ENCODE data around the gene FMNL1. TPM values are rescaled to one million over a fixed set of nuclear protein-coding genes. Genes with fewer than 3 reads are reported as not detected.
"Not testable (repeated sequence)": the region's sequence is repeated elsewhere in the genome, so short reads cannot be mapped to it uniquely, and the experiment has no call there.

The FMNL1 gene
- total RNA-seq, 1 experiment from 2014 or later = 1.1 TPM

DNA sequence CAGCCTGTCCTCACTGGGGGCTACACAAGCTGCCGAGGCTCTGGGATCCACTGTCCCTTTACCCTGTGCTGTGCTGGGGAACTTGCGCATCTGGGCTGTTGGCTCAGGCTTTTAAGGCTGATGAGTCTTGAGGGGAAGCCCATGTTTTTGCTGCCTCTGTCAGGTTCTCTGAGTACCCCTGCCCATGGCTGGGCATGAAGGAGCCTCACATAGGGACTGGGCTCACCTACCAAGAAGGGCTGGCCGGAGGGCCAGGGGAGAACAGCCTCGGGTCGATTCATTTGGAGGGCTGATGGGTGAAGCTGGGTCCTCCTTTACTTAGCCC lies 14.6 kb downstream of the FMNL1 start:
- Histone ChIP-seq H3K36me3 (no peaks in the 10 kb centered on the region), H3K27ac (no peak overlapping the region), H3K4me1 (peaks cover 2% of the 10 kb centered on the region), H3K4me3 (no peak overlapping the region), H3K27me3 (no peaks in the 10 kb centered on the region), H3K9me3 (replicated peaks) (no peaks in the 10 kb centered on the region)
- DNase-seq = no peak

DNA sequence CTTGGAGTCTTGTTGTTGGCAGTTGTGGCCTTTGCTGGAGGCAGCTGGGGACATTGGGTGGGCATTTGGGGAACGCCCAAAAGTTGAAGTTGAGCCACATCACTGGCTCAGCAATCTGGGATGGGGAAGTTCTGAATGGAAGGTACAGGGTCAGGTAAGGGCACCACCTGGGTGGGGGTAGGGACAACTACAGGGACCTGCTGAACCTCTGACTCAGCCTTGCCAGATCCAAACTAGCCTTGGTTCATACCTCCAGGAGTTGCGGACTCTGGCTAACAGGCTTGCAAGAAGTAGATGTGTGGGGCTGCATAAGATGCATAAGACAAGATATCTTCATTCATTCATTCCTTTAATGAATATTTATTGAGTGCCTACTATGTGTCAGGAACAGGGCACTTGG lies 16.0 kb downstream of the FMNL1 start:
- Histone ChIP-seq H3K27me3 (no peaks in the 10 kb centered on the region), H3K27ac (no peak overlapping the region), H3K36me3 (no peaks in the 10 kb centered on the region), H3K4me1 (no peaks in the 10 kb centered on the region), H3K4me3 (no peak overlapping the region), H3K9me3 (replicated peaks) (no peaks in the 10 kb centered on the region)
- DNase-seq = no peak

DNA sequence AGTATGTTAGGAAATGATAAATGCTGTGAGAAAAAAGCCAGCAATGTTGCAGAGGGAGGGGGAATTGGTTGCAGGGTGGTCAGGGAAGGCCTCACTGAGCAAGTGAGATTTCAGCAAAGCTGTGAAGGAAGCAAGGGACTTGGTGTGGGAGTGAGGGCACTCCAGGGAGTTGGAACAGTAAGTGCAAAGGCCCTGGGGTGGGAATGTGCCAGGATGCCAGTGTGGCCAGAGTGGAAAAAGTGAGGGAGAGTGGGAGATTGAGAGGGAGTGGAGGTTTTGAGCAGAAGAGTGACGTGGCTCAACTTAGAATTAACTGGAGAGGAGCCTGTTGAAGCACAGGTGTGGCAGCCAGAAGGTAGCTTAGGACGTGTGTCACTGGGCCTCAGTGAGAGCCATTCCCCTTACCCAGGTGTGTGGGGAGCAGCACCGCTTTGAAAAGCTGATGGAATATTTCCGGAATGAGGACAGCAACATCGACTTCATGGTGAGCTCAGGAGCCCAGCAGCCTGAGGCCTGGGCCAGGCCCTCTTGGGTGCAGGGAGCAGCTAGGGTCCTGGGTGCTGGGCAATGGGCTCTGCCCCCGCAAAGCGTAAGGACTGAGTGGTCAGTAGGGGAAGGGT lies 16.6 kb downstream of the FMNL1 start:
- no peaks in the 10 kb centered on the region for H3K36me3 ChIP-seq
- no peak overlapping the region for H3K4me3 ChIP-seq
- no peak for DNase-seq
- no peaks in the 10 kb centered on the region for H3K27me3 ChIP-seq
- no peaks in the 10 kb centered on the region for H3K4me1 ChIP-seq
- H3K9me3 ChIP-seq (replicated peaks) = no peaks in the 10 kb centered on the region
- no peak overlapping the region for H3K27ac ChIP-seq

DNA sequence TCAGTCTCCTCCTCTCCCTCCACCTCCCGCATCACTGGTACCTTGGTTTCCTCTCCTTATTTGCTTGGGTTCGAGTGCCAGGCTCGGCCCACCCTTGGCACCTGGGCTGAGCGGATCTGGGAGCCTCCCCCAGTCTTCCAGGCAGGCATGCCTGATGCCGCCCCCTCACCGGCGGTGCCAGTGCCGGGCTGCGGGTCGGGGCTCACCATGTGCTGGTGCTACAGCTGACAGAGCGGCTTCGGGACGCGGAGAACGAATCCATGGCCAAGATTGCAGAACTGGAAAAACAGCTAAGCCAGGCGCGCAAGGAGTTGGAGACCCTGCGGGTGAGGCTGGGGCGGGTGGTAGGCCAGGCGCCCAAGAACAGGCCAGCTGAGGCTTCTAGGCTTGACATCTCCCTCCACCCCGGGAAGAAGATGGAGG lies 19.2 kb downstream of the FMNL1 start:
- H3K36me3 ChIP-seq = no peaks in the 10 kb centered on the region
- no peaks in the 10 kb centered on the region for H3K4me1 ChIP-seq
- no peaks in the 10 kb centered on the region for H3K9me3 ChIP-seq (replicated peaks)
- no peak for DNase-seq
- H3K27ac ChIP-seq = no peak overlapping the region
- no peaks in the 10 kb centered on the region for H3K27me3 ChIP-seq
- H3K4me3 ChIP-seq = no peak overlapping the region

DNA sequence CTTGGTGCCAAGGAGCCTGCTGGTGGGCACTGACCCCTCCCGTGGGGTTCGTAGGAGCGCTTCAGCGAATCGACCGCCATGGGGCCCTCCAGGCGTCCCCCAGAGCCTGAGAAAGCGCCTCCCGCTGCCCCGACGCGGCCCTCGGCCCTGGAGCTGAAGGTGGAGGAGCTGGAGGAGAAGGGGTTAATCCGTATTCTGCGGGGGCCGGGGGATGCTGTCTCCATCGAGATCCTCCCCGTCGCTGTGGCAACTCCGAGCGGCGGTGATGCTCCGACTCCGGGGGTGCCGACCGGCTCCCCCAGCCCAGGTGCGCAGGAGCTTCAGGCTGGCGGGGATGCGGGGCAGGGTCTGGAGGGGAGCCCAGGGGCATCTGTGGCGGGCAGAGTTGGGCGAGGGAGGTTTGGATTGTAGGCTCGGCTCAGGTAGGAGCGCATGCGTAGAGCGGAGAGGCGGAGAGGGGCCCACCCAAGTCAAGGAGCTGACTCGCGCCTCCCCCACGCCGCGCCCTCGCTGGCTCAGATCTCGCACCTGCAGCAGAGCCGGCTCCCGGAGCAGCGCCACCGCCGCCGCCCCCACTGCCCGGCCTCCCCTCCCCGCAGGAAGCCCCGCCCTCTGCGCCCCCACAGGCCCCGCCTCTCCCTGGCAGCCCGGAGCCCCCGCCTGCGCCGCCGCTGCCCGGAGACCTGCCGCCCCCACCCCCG lies 19.8 kb downstream of the FMNL1 start:
- H3K36me3 ChIP-seq = no peaks in the 10 kb centered on the region
- H3K4me3 ChIP-seq = no peak overlapping the region
- H3K27me3 ChIP-seq = no peaks in the 10 kb centered on the region
- H3K9me3 ChIP-seq (replicated peaks) = no peaks in the 10 kb centered on the region
- DNase-seq = no peak
- H3K27ac ChIP-seq = no peak overlapping the region
- no peaks in the 10 kb centered on the region for H3K4me1 ChIP-seq

DNA sequence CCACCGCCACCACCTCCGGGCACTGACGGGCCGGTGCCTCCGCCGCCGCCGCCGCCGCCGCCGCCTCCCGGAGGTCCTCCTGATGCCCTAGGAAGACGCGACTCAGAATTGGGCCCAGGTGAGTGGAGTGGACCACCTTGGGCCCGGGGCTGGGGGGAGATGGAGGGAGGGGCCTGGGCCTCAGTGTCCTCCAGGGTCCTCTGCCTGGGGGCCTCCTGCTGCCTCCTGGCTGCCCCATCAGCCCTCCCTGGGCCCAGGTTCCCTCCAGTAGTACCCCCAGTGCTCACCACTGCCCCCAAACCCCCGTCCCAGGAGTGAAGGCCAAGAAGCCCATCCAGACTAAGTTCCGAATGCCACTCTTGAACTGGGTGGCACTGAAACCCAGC lies 20.3 kb downstream of the FMNL1 start:
- no peaks in the 10 kb centered on the region for H3K27me3 ChIP-seq
- H3K9me3 ChIP-seq (replicated peaks) = no peaks in the 10 kb centered on the region
- no peak for DNase-seq
- H3K36me3 ChIP-seq = no peaks in the 10 kb centered on the region
- H3K4me3 ChIP-seq = no peak overlapping the region
- H3K4me1 ChIP-seq = no peaks in the 10 kb centered on the region
- H3K27ac ChIP-seq = no peak overlapping the region

DNA sequence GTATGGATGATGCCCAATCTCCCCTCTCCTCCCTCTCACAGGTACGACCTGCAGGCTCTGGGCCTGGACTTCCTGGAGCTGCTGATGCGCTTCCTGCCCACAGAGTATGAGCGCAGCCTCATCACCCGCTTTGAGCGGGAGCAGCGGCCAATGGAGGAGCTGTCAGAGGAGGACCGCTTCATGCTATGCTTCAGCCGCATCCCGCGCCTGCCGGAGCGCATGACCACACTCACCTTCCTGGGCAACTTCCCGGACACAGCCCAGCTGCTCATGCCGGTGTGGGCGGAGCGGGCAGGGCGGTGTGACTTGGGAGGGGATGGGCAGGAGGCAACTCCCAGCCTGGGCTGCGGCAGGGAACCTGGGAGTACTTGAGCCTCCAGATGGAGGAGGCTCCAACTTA lies 22.1 kb downstream of the FMNL1 start:
- no peak overlapping the region for H3K27ac ChIP-seq
- H3K27me3 ChIP-seq = no peaks in the 10 kb centered on the region
- no peaks in the 10 kb centered on the region for H3K4me1 ChIP-seq
- H3K36me3 ChIP-seq = no peaks in the 10 kb centered on the region
- H3K9me3 ChIP-seq (replicated peaks) = no peaks in the 10 kb centered on the region
- DNase-seq = no peak
- H3K4me3 ChIP-seq = no peak overlapping the region

DNA sequence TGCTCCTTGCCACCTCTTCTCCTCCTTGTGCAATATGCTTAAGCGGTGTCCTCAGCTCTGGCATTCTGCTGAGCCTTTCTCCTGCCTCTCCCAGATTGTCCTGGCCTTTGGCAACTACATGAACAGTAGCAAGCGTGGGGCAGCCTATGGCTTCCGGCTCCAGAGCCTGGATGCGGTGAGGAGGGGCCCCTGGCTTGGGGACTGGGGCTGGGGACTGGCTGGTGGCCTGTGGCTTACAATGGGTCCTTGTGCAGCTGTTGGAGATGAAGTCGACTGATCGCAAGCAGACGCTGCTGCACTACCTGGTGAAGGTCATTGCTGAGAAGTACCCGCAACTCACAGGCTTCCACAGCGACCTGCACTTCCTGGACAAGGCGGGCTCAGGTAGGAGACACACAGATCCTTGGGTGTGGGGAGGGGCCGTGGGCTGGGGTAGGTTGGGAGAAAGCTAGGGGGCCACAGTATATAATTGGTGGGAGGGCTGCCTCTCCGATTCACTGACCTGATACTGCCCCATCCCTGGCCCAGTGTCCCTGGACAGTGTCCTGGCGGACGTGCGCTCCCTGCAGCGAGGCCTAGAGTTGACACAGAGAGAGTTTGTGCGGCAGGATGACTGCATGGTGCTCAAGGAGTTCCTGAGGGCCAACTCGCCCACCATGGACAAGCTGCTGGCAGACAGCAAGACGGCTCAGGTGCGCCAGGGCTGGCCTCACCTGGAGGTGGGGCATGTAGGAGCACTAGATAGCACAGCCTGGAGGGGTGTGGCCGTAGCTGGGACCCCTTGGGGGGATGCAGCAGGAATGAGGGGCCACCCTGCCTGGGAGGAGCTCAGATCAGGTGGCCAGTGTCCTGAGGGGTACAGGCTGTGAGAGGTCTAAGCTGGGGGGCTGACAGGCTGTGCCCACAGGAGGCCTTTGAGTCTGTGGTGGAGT lies 23.3 kb downstream of the FMNL1 start:
- no peak overlapping the region for H3K27ac ChIP-seq
- no peaks in the 10 kb centered on the region for H3K36me3 ChIP-seq
- no peak overlapping the region for H3K4me3 ChIP-seq
- H3K27me3 ChIP-seq = no peaks in the 10 kb centered on the region
- no peaks in the 10 kb centered on the region for H3K9me3 ChIP-seq (replicated peaks)
- H3K4me1 ChIP-seq = no peaks in the 10 kb centered on the region
- DNase-seq = no peak

DNA sequence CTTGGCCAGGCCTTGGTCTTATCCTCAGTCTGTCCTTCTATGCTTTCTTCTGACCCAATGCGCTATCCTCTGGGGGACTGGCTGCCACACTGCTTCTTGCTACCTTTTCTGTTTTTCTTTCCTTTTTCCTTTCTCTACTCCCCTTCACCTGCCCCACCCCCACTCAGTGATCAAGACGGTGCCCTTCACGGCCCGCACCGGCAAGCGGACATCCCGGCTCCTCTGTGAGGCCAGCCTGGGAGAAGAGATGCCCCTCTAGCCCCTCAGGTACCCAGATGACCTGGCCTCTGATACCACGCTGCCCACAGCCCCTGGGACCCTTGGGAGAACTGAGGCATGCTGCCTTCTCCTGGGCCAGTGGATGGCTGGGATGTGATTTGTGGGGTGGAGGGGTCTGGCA lies 24.7 kb downstream of the FMNL1 start:
- Histone ChIP-seq H3K27me3 (no peaks in the 10 kb centered on the region), H3K36me3 (no peaks in the 10 kb centered on the region), H3K4me1 (no peaks in the 10 kb centered on the region), H3K4me3 (peak overlapping the region; percentile 63), H3K27ac (no peak overlapping the region), H3K9me3 (replicated peaks) (no peaks in the 10 kb centered on the region)
- no peak for DNase-seq

DNA sequence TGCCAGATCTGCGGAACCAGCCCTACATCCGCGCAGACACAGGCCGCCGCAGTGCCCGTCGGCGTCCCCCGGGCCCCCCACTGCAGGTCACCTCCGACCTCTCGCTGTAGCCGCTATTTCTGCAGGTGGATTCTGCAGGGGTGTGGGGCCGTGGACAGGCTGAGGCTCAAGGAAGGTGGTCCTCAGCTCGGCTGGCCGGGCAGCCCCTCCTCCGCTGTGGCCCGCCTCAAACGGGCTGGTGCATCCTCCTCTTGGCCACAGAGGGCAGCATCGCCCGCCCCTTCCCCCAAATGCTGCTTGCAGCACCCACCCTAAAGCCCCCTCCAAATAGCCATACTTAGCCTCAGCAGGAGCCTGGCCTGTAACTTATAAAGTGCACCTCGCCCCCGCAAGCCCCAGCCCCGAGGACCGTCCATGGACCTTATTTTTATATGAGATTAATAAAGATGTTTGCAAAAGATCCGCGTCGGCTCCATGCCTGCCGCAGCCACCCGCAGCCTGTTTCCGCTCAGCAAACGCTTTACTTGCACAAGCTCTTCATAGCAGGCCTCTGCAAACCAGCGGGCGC lies 25.3 kb downstream of the FMNL1 start:
- peak; percentile 52 to 57 for DNase-seq
- peak overlapping the region; percentile 21; the same call in 1 of the 2 replicates for H3K27ac ChIP-seq

DNA sequence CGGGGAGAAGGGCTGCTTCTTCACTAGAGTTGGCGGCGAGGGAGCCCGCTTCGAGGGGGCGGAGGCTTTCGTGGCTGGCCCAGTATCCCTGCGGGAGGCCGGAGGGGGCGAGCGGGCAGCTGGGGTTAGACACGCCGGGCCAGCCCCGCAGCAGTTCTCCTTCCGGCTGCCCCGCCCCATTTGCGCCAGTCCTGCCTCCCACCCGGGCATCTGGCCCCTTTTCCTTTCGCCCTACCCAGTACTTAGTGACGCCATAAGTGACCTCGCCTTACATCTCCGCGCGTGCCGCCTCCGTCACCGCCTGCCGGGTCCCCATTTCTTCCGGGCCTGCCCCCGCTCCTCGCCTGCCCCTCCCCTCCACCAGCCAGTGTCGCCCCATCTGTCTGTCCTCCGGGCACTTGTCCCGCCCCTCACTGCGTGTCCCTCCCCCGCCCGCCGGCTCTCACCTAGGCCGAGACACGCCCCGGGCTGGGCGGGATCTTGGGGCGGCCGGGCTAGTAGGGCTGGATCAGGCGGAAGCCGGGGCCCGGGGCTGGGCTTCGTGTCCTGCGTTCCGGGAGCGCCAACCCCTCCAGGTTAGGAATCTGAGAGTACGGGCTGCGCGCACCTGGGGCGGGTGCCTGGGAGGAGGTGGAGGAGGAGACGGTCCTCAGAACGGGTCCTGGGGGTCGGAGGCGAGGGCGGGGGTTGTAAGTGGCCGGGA lies 25.9 kb downstream of the FMNL1 start:
- no peaks in the 10 kb centered on the region for H3K27me3 ChIP-seq
- no peaks in the 10 kb centered on the region for H3K4me1 ChIP-seq
- peak overlapping the region; percentile 21; the same call in 1 of the 2 replicates for H3K27ac ChIP-seq
- no peaks in the 10 kb centered on the region for H3K9me3 ChIP-seq (replicated peaks)
- H3K4me3 ChIP-seq = peak overlapping the region; percentile 63
- DNase-seq = peak; percentile 91 to 94
- H3K36me3 ChIP-seq = no peaks in the 10 kb centered on the region

More for the DNA sequence above, 25.3 kb downstream of the FMNL1 start:
- H3K27me3 ChIP-seq = no peaks in the 10 kb centered on the region
- H3K36me3 ChIP-seq = no peaks in the 10 kb centered on the region
- H3K9me3 ChIP-seq (replicated peaks) = no peaks in the 10 kb centered on the region
- peak overlapping the region; percentile 63 for H3K4me3 ChIP-seq
- H3K4me1 ChIP-seq = no peaks in the 10 kb centered on the region

DNA sequence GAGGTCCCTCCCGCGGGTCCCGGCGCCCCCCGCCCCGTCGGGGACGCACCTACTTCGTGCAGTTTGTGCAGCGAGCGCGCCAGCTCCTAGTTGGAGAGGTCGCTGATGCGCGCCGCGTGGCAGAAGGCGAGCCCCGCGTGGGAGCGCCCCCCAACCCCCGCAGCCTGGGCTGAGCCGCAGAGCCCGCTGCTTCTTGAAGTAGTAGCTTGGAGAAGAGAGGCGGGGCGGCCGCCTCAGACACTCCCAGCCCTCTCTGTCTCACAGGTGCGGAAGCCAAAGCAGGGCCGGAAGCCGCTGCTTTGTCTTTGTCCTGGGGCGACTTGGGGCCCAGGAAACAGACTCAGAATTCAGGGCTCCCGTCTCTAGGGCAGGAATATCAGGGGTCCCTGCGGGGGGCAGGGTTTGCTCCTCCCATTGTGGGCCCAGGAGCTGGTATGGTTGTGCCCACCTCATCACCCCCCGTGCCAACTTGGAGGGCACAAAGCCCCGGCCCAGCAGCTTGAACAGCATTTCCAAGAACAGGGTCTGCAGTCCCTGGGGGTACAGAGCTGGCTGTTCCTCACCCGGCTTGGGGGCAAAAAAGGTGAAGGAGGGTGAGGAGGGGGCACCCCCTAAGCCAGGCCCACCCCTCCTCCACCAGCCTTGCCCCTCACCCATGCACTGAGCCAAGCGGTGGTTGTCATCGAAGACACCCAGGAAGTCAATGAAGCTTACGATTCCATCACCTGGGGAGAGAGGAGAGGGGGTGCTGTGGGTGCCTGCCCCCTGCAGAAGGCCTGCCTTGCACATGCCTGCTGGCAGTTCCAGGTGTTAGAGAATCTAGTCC lies 26.7 kb downstream of the FMNL1 start:
- H3K27me3 ChIP-seq = no peaks in the 10 kb centered on the region
- peak overlapping the region; percentile 63 for H3K4me3 ChIP-seq
- H3K27ac ChIP-seq = peak overlapping the region; percentile 13; the same call in 1 of the 2 replicates
- no peaks in the 10 kb centered on the region for H3K4me1 ChIP-seq
- H3K9me3 ChIP-seq (replicated peaks) = no peaks in the 10 kb centered on the region
- no peaks in the 10 kb centered on the region for H3K36me3 ChIP-seq
- DNase-seq = peak; percentile 21 to 27

DNA sequence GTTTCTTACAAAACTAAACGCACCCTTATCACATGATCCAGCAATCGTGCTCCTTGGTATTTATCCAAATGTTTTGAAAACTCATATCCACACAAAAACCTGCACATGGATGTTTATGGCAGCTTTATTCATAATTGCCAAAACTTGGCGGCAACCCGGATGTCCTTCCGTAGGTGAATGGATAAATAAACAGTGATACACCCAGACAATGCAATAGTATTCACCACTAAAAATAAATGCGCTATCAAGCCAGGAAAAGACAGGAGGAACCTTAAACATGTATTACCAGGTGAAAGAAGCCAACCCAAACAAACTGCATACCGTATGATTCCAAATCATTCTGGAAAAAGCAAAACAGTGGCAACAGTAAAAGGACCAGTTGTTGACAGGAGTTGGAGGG lies 30.2 kb downstream of the FMNL1 start:
- no peaks in the 10 kb centered on the region for H3K27me3 ChIP-seq
- H3K4me1 ChIP-seq = no peaks in the 10 kb centered on the region
- no peak overlapping the region for H3K4me3 ChIP-seq
- H3K9me3 ChIP-seq (replicated peaks) = no peaks in the 10 kb centered on the region
- no peak for DNase-seq
- H3K36me3 ChIP-seq = no peaks in the 10 kb centered on the region
- H3K27ac ChIP-seq = no peak overlapping the region

DNA sequence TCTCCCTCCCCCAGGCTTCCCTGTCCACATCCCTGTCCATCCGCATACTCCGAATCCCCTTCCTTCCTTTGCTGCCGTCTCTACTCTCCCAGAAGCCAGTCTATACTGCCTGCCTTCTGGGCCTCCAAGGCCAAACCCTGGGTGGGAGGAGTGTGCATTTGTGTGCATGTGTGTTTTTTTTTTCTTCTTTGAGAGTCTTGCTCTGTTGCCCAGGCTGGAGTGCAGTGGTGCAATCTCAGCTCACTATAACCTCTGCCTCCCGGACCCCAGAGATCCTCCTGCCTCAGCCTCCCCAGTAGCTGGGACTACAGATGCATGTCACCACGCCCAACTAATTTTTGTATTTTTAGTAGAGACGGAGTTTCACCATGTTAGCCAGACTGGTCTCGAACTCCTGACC lies 31.6 kb downstream of the FMNL1 start:
- H3K4me1 ChIP-seq; H3K4me3 ChIP-seq; H3K27ac ChIP-seq; DNase-seq; H3K36me3 ChIP-seq; H3K27me3 ChIP-seq; H3K9me3 ChIP-seq (replicated peaks): not testable (repeated sequence)
